Natural killer cell (primary cell): ENCODE measurements around the gene C1orf105. TPM values are rescaled to one million over a fixed set of nuclear protein-coding genes. Genes with fewer than 3 reads are reported as not detected.

Experiments used
- ATAC-seq, 3 donors: fragments of 150-1000 bp in 2 of 3; fragments of 200-7000 bp in 1 of 3; cut with Tn5 transposase; 1 replicate in 1 of 3; 2 replicates in 2 of 3; pipeline ENCODE4 v1.10.0; 2021; ENCODE audit warnings: mild to moderate bottlenecking in 2 of 3, moderate library complexity in 2 of 3
- DNase-seq, 2 donors: peaks; one replicate each; pipeline versions ENCODE4 v3.0.0 to v3.0.0-alpha.2; 2013 to 2021; ENCODE audit warnings: mixed read lengths in 1 of 2
- H3K27ac ChIP-seq: one replicate; pipeline ENCODE4 v1.5.1; 2013; ENCODE audit warnings: mild to moderate bottlenecking, low read length
- H3K27me3 ChIP-seq: one replicate; pipeline ENCODE4 v1.6.1; 2013; ENCODE audit warnings: low read length; ENCODE audit not compliant: control insufficient read depth, insufficient read depth
- H3K36me3 ChIP-seq: one replicate; pipeline ENCODE4 v1.6.1; 2013; ENCODE audit warnings: low read length; ENCODE audit not compliant: control insufficient read depth, insufficient read depth
- H3K4me1 ChIP-seq: one replicate; pipeline ENCODE4 v1.6.1; 2013; ENCODE audit warnings: low read length; ENCODE audit not compliant: control insufficient read depth, insufficient read depth
- H3K4me3 ChIP-seq: one replicate; pipeline ENCODE4 v1.5.1; 2013; ENCODE audit warnings: low read length
- H3K9me3 ChIP-seq: one replicate; pipeline ENCODE4 v1.6.1; 2013; ENCODE audit warnings: low read length; ENCODE audit not compliant: control insufficient read depth, insufficient read depth
- H3K27ac Mint-ChIP-seq, 2 donors: one replicate each; pipeline ENCODE4 v1.8.0; 2022; ENCODE audit warnings: mild to moderate bottlenecking in 2 of 2, mixed read lengths in 2 of 2, moderate library complexity in 1 of 2
- H3K27me3 Mint-ChIP-seq, 2 donors: one replicate each; pipeline ENCODE4 v1.8.0; 2022; ENCODE audit warnings: low read depth in 2 of 2, mixed read lengths in 2 of 2
- H3K36me3 Mint-ChIP-seq: one replicate; pipeline ENCODE4 v1.8.0; 2022; ENCODE audit warnings: mixed read lengths
- H3K4me1 Mint-ChIP-seq, 2 donors: one replicate each; pipeline ENCODE4 v1.8.0; 2022; ENCODE audit warnings: mixed read lengths in 2 of 2
- H3K4me3 Mint-ChIP-seq: one replicate; pipeline ENCODE4 v1.8.0; 2022; ENCODE audit warnings: mild to moderate bottlenecking, moderate library complexity, mixed read lengths
- H3K9me3 Mint-ChIP-seq, 2 donors: one replicate each; pipeline ENCODE4 v1.8.0; 2022; ENCODE audit warnings: mixed read lengths in 2 of 2
- CTCF ChIP-seq: fragments of 200-600 bp; IDR thresholded peaks from one replicate; pipeline ENCODE4 v1.8.0; 2022; ENCODE audit warnings: antibody characterized with exemption
- WGBS: methylation state at CpG from one replicate; pipeline ENCODE4 v1.1.7; 2013; ENCODE audit warnings: missing lambda C conversion rate; ENCODE audit not compliant: insufficient coverage; 5-methylcytosine and 5-hydroxymethylcytosine counted together
- intact Hi-C: fragments of 100-400 bp; cut with micrococcal nuclease; formaldehyde crosslinking; loops from one replicate; pipeline ENCODE4 v1.14.2; 2022
- total RNA-seq, 4 donors: library from RNA; stranded (reverse); fragments of 120-200 nt in 1 of 4; gene quantifications; one replicate each; pipeline versions ENCODE4 v1.2.3 to v1.2.4, GENCODE V29; 2013 to 2022

Gene C1orf105
- total RNA-seq, 3 donors from 2014 or later (not counting 1 experiment from before 2014, with no cell fraction given) = not detected

- Histone ChIP-seq H3K27ac (no peak overlapping the region), H3K9me3 (no peaks in the 10 kb centered on the region), H3K27me3 (no peaks in the 10 kb centered on the region), H3K4me3 (no peak overlapping the region), H3K36me3 (no peaks in the 10 kb centered on the region), H3K4me1 (no peaks in the 10 kb centered on the region)
- no peak for TF ChIP-seq CTCF
- no peak overlapping the region for H3K27ac Mint-ChIP-seq
- no peaks in the 10 kb centered on the region for H3K4me1 Mint-ChIP-seq
- H3K4me3 Mint-ChIP-seq = no peak overlapping the region
- DNase-seq (no peak), ATAC-seq (no peak)
- H3K27me3 Mint-ChIP-seq = peaks cover 0 to 12% of the 10 kb centered on the region in 2 donors
- H3K9me3 Mint-ChIP-seq = no peaks in the 10 kb centered on the region
- H3K36me3 Mint-ChIP-seq = no peaks in the 10 kb centered on the region
- intact Hi-C loops = no loop called here
Measured at GRCh38 chr1:172507741-172508140, 87.3 kb downstream of the C1orf105 start.

- no peaks in the 10 kb centered on the region for H3K27me3 ChIP-seq
- Mint-ChIP-seq H3K4me1 (no peaks in the 10 kb centered on the region), H3K36me3 (no peaks in the 10 kb centered on the region), H3K9me3 (no peaks in the 10 kb centered on the region), H3K27me3 (peaks cover 0 to 5% of the 10 kb centered on the region in 2 donors), H3K27ac (no peak overlapping the region), H3K4me3 (no peak overlapping the region)
- no peaks in the 10 kb centered on the region for H3K4me1 ChIP-seq
- no peak for TF ChIP-seq CTCF
- H3K27ac ChIP-seq = no peak overlapping the region
- no peaks in the 10 kb centered on the region for H3K36me3 ChIP-seq
- intact Hi-C loops = no loop called here
- WGBS = 83% methylated on average over 2 of the region's 3 CpGs
- DNase-seq (no peak), ATAC-seq (no peak)
- no peaks in the 10 kb centered on the region for H3K9me3 ChIP-seq
- H3K4me3 ChIP-seq = no peak overlapping the region
Measured at GRCh38 chr1:172510479-172510878, 90.0 kb downstream of the C1orf105 start.

- H3K9me3 Mint-ChIP-seq = no peaks in the 10 kb centered on the region
- intact Hi-C loops = no loop called here
- Histone ChIP-seq H3K27me3 (no peaks in the 10 kb centered on the region), H3K9me3 (no peaks in the 10 kb centered on the region), H3K27ac (no peak overlapping the region), H3K4me1 (no peaks in the 10 kb centered on the region), H3K4me3 (no peak overlapping the region), H3K36me3 (no peaks in the 10 kb centered on the region)
- H3K27me3 Mint-ChIP-seq = peaks cover 0 to 7% of the 10 kb centered on the region in 2 donors
- no peak for ATAC-seq
- H3K27ac Mint-ChIP-seq = no peak overlapping the region
- H3K36me3 Mint-ChIP-seq = no peaks in the 10 kb centered on the region
- no peaks in the 10 kb centered on the region for H3K4me1 Mint-ChIP-seq
- DNase-seq = no peak
- no peak overlapping the region for H3K4me3 Mint-ChIP-seq
- TF ChIP-seq CTCF = no peak
Measured at GRCh38 chr1:172512591-172512990, 92.1 kb downstream of the C1orf105 start.

GRCh38 chr1:172513479-172513878, 93.0 kb downstream of the C1orf105 start:
- Histone ChIP-seq H3K9me3 (no peaks in the 10 kb centered on the region), H3K27ac (no peak overlapping the region), H3K27me3 (no peaks in the 10 kb centered on the region), H3K4me1 (no peaks in the 10 kb centered on the region), H3K36me3 (no peaks in the 10 kb centered on the region), H3K4me3 (no peak overlapping the region)
- Mint-ChIP-seq H3K9me3 (no peaks in the 10 kb centered on the region), H3K4me1 (no peaks in the 10 kb centered on the region), H3K4me3 (no peak overlapping the region), H3K36me3 (no peaks in the 10 kb centered on the region), H3K27me3 (peaks cover 0 to 9% of the 10 kb centered on the region in 2 donors), H3K27ac (no peak overlapping the region)
- ATAC-seq (no peak), DNase-seq (no peak)
- no peak for TF ChIP-seq CTCF
- intact Hi-C loops = no loop called here
